ENCODE data around the gene ABI1.
A peak's percentile ranks its signal among the peaks of the same experiment; 100 is the strongest.

ABI1 gene

GRCh38 chr10:26890956-26891355 lies 30.2 kb upstream of the ABI1 start (continued):
- TF ChIP-seq ZNF18 (tag by site-specific recombination; IDR thresholded peaks at IDR 0.05), result 0 out of 2 replicates have a peak, but pooled peaks have one; percentile 16

- ChIA-PET CTCF (interaction anchor here (0.9 to 1.0 kb wide), 2 partner anchors 10 to 162 kb away, joined by 3 to 6 read pairs; no protein-coding TSS in a partner anchor), POLR2A (no interaction called here)
- no peaks in the 10 kb centered on the region for H3K4me1 ChIP-seq (ENCODE audit: control insufficient read depth, insufficient read depth, low read length)
- no peak for TF ChIP-seq PATZ1 (tag by site-specific recombination; IDR thresholded peaks at IDR 0.05)
- no peak for TF ChIP-seq ZNF423 (tag by site-specific recombination; IDR thresholded peaks at IDR 0.05)
- TF ChIP-seq REPIN1 (tag by site-specific recombination; IDR thresholded peaks at IDR 0.05; ENCODE audit: low read depth), result no peak
- no peaks in the 10 kb centered on the region for H3K9me3 ChIP-seq (ENCODE audit: control insufficient read depth, insufficient read depth, low read depth, low read length)
- H3K27ac ChIP-seq (ENCODE audit: extremely low read depth, low read depth, low read length), result no peak overlapping the region
- H3K4me3 ChIP-seq (ENCODE audit: low read depth, low read length), result no peak overlapping the region
- no peaks in the 10 kb centered on the region for H3K36me3 ChIP-seq (ENCODE audit: control insufficient read depth in 2 of 2, insufficient read depth in 1 of 2, low read length in 2 of 2)
Measured at GRCh38 chr10:26887611-26888215, 27.0 kb upstream of the ABI1 start.

GRCh38 chr10:26881600-26882331 lies 21.0 kb upstream of the ABI1 start:
- no peak overlapping the region for H3K4me3 ChIP-seq (ENCODE audit: low read depth, low read length)
- H3K27ac ChIP-seq (ENCODE audit: extremely low read depth, low read depth, low read length), result no peak overlapping the region
- CTCF ChIA-PET, result interaction anchor here (0.5 to 4.5 kb wide), 39 partner anchors 8 to 1367 kb away, joined by 3 to 99 read pairs (median 4); partner anchors contain the start of gene ABI1

More at GRCh38 chr10:26881600-26882331, 21.0 kb upstream of the ABI1 start:
- no peaks in the 10 kb centered on the region for H3K36me3 ChIP-seq (ENCODE audit: control insufficient read depth in 2 of 2, insufficient read depth in 1 of 2, low read length in 2 of 2)
- 0 out of 2 replicates have a peak, but pooled peaks cover 2% of the 10 kb centered on the region for H3K4me1 ChIP-seq (ENCODE audit: control insufficient read depth, insufficient read depth, low read length)
- no peaks in the 10 kb centered on the region for H3K9me3 ChIP-seq (ENCODE audit: control insufficient read depth, insufficient read depth, low read depth, low read length)
- peak; percentile 21; the same call in 1 of the 2 replicates for TF ChIP-seq ZNF335 (tag by site-specific recombination; conservative IDR thresholded peaks at IDR 0.05)
- TF ChIP-seq IKZF3 (tag by site-specific recombination; IDR thresholded peaks at IDR 0.05), result peak; percentile 84
- TF ChIP-seq ZNF362 (tag by site-specific recombination; IDR thresholded peaks at IDR 0.05), result peak; percentile 89
- TF ChIP-seq ZNF366 (tag by site-specific recombination; conservative IDR thresholded peaks at IDR 0.05), result 0 out of 2 replicates have a peak, but pooled peaks have one; percentile 15
- TF ChIP-seq ZNF423 (tag by site-specific recombination; IDR thresholded peaks at IDR 0.05), result no peak
- 0 out of 2 replicates have a peak, but pooled peaks have one; percentile 12 for TF ChIP-seq ZNF623 (tag by site-specific recombination; IDR thresholded peaks at IDR 0.05)
- TF ChIP-seq ZNF548 (tag by site-specific recombination; IDR thresholded peaks at IDR 0.05), result no peak
- TF ChIP-seq ZNF2 (tag by site-specific recombination; IDR thresholded peaks at IDR 0.05), result peak; percentile 50; the same call in 1 of the 2 replicates
- 0 out of 2 replicates have a peak, but pooled peaks have one; percentile 53 for TF ChIP-seq ZNF660 (tag by site-specific recombination; IDR thresholded peaks at IDR 0.05)
- TF ChIP-seq KLF1 (tag by site-specific recombination; IDR thresholded peaks at IDR 0.05), result no peak
- TF ChIP-seq MYNN (tag by site-specific recombination; IDR thresholded peaks at IDR 0.05; ENCODE audit: borderline replicate concordance), result no peak
- no peak for TF ChIP-seq ZNF416 (tag by site-specific recombination; IDR thresholded peaks at IDR 0.05)
- TF ChIP-seq CTCF (tag by site-specific recombination; IDR thresholded peaks at IDR 0.05), result 0 out of 2 replicates have a peak, but pooled peaks have one; percentile 41
- peak; percentile 31; the same call in 1 of the 2 replicates for TF ChIP-seq ZBTB17 (tag by site-specific recombination; IDR thresholded peaks at IDR 0.05)
- TF ChIP-seq ZNF654 (tag by site-specific recombination; IDR thresholded peaks at IDR 0.05; ENCODE audit: low read depth), result peak; percentile 93
- POLR2A ChIA-PET, result interaction anchor here (1.2 kb wide), 1 partner anchor 156 kb away, joined by 3 read pairs; no protein-coding TSS in a partner anchor

Measured in HEK293 (cell line).